Endodermal cell (in vitro differentiated cells): Measurements from ENCODE around the gene MINDY4. TPM values are rescaled to one million over a fixed set of nuclear protein-coding genes. Genes with fewer than 3 reads are reported as not detected.

Experiments
- DNase-seq: peaks from one replicate; pipeline ENCODE4 v3.0.0-alpha.2; 2017
- H3K27ac ChIP-seq: 2 replicates; pipeline ENCODE4 v1.5.1; 2013; ENCODE audit warnings: mild to moderate bottlenecking, low read depth, low read length, moderate library complexity
- H3K27me3 ChIP-seq: 2 replicates; pipeline ENCODE4 v1.6.1; 2013; ENCODE audit warnings: mild to moderate bottlenecking, low read length, moderate library complexity; ENCODE audit not compliant: insufficient read depth, control insufficient read depth, poor library complexity, severe bottlenecking
- H3K36me3 ChIP-seq: 2 replicates; pipeline ENCODE4 v1.7.0; 2013; ENCODE audit warnings: mild to moderate bottlenecking, low read length, moderate library complexity; ENCODE audit not compliant: control insufficient read depth, insufficient read depth
- H3K4me1 ChIP-seq: one replicate; pipeline ENCODE4 v1.7.0; 2013; ENCODE audit warnings: low read length; ENCODE audit not compliant: control insufficient read depth, insufficient read depth
- H3K4me3 ChIP-seq: 2 replicates; pipeline ENCODE4 v1.5.1; 2013; ENCODE audit warnings: mild to moderate bottlenecking, low read length, moderate library complexity
- H3K9ac ChIP-seq: 2 replicates; pipeline ENCODE4 v1.6.1; 2013; ENCODE audit warnings: mild to moderate bottlenecking, low read length, moderate library complexity; ENCODE audit not compliant: poor library complexity, severe bottlenecking; ENCODE audit errors: extremely low read depth
- H3K9me3 ChIP-seq: 2 replicates; pipeline ENCODE4 v1.6.1; 2013; ENCODE audit warnings: mild to moderate bottlenecking, low read length, moderate library complexity; ENCODE audit not compliant: control insufficient read depth
- H3K27ac Mint-ChIP-seq: 2 replicates; pipeline ENCODE4 v1.8.0; 2020; ENCODE audit warnings: mixed read lengths
- H3K27me3 Mint-ChIP-seq: 2 replicates; pipeline ENCODE4 v1.8.0; 2021; ENCODE audit warnings: mild to moderate bottlenecking, mixed read lengths; ENCODE audit not compliant: insufficient read depth
- H3K36me3 Mint-ChIP-seq: 2 replicates; pipeline ENCODE4 v1.8.0; 2020; ENCODE audit warnings: low read depth, mixed read lengths
- H3K4me1 Mint-ChIP-seq: 2 replicates; pipeline ENCODE4 v1.8.0; 2020; ENCODE audit warnings: mixed read lengths
- H3K4me3 Mint-ChIP-seq: 2 replicates; pipeline ENCODE4 v1.8.0; 2020; ENCODE audit warnings: mild to moderate bottlenecking, moderate library complexity, mixed read lengths
- H3K9me3 Mint-ChIP-seq: 2 replicates; pipeline ENCODE4 v1.8.0; 2020; ENCODE audit warnings: mild to moderate bottlenecking, mixed read lengths
- CTCF ChIP-seq: fragments of 200-600 bp; sonication (generic); conservative IDR thresholded peaks from 2 replicates; pipeline ENCODE4 v1.5.0; 2021; ENCODE audit warnings: antibody characterized with exemption, mild to moderate bottlenecking
- WGBS, 2 experiments: methylation state at CpG; one replicate each; pipeline versions ENCODE4 v1.1.5 to v1.1.7; 2013; ENCODE audit warnings: missing lambda C conversion rate in 2 of 2, mixed read lengths in 1 of 2; ENCODE audit not compliant: insufficient coverage in 1 of 2, insufficient read length in 1 of 2; 5-methylcytosine and 5-hydroxymethylcytosine counted together
- total RNA-seq, 2 donors: library from RNA; stranded (reverse); fragmentation: NEBNext Ultra II Directional in 1 of 2; extraction: Animal tissue kit (Norgen Biotek cat#: 25700) in 1 of 2; gene quantifications; 2 replicates in 1 of 2; 3 replicates in 1 of 2; pipeline ENCODE4 v1.2.1, GENCODE V29; 2021

MINDY4 gene
- total RNA-seq, 2 donors from 2014 or later, result 7.2 to 8.1 TPM

- no peak for TF ChIP-seq CTCF
- no peak for DNase-seq
- Mint-ChIP-seq H3K27ac (no peak overlapping the region), H3K36me3 (peaks cover 15% of the 10 kb centered on the region), H3K4me3 (no peak overlapping the region), H3K9me3 (peaks cover 11% of the 10 kb centered on the region), H3K27me3 (no peaks in the 10 kb centered on the region), H3K4me1 (no peaks in the 10 kb centered on the region)
- 83 to 90% methylated on average over 2 to 4 of the region's 4 CpGs for WGBS, 2 experiments
- H3K9me3 ChIP-seq, result peaks cover 6% of the 10 kb centered on the region
- H3K27me3 ChIP-seq, result no peaks in the 10 kb centered on the region
- no peak overlapping the region for H3K4me3 ChIP-seq
- no peaks in the 10 kb centered on the region for H3K4me1 ChIP-seq
- no peaks in the 10 kb centered on the region for H3K36me3 ChIP-seq
- no peak overlapping the region for H3K9ac ChIP-seq
- H3K27ac ChIP-seq, result no peak overlapping the region
Observed at GRCh38 chr7:30802812-30803211, 31.6 kb downstream of the MINDY4 start.

DNA sequence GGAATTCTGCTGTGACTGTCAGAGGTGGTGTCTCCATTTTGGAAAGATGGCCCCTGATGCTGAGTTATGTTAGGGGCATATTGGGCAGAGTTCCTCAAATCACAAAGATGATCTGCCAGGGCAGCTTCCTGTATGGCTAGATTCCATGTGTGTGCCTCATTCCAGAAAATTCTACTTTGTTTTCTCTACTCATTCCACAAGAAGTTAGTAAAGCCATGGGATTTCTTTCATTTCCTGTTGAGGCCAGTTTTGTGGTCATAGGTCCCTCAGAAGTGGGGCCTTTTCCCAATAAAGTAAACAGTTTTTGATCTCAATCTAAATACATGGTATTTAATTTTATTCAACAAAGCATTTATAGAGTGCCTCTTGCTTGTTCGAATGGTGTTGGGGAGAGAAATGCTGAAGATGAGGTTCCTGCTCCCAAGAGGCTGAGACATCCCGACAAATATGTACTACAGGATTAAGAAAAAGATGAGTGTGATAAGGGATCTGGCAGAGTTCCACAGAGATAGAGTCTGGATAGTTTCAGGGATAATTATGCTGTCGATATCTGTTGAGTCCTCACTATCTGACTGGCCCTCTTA lies 33.0 kb downstream of the MINDY4 start:
- Histone ChIP-seq H3K27me3 (no peaks in the 10 kb centered on the region), H3K9ac (no peak overlapping the region), H3K9me3 (peaks cover 6% of the 10 kb centered on the region), H3K4me1 (no peaks in the 10 kb centered on the region), H3K27ac (no peak overlapping the region), H3K4me3 (no peak overlapping the region), H3K36me3 (no peaks in the 10 kb centered on the region)
- H3K9me3 Mint-ChIP-seq, result peaks cover 24% of the 10 kb centered on the region
- peaks cover 24% of the 10 kb centered on the region for H3K36me3 Mint-ChIP-seq
- DNase-seq, result no peak
- 90 to 96% methylated on average over 2 to 3 of the region's 3 CpGs for WGBS, 2 experiments
- no peak overlapping the region for H3K4me3 Mint-ChIP-seq
- H3K27me3 Mint-ChIP-seq, result no peaks in the 10 kb centered on the region
- no peak for TF ChIP-seq CTCF
- H3K4me1 Mint-ChIP-seq, result no peaks in the 10 kb centered on the region
- no peak overlapping the region for H3K27ac Mint-ChIP-seq

- Histone ChIP-seq H3K36me3 (no peaks in the 10 kb centered on the region), H3K9ac (no peak overlapping the region), H3K4me3 (no peak overlapping the region), H3K4me1 (no peaks in the 10 kb centered on the region), H3K27me3 (no peaks in the 10 kb centered on the region), H3K27ac (no peak overlapping the region), H3K9me3 (peaks cover 6% of the 10 kb centered on the region)
- Mint-ChIP-seq H3K4me1 (no peaks in the 10 kb centered on the region), H3K36me3 (peaks cover 29% of the 10 kb centered on the region), H3K4me3 (no peak overlapping the region), H3K27ac (no peak overlapping the region), H3K9me3 (peaks cover 30% of the 10 kb centered on the region), H3K27me3 (no peaks in the 10 kb centered on the region)
- DNase-seq, result no peak
- 90 to 94% methylated on average over 7 to 9 of the region's 9 CpGs for WGBS, 2 experiments
- no peak for TF ChIP-seq CTCF
Observed at GRCh38 chr7:30805081-30805691, 34.0 kb downstream of the MINDY4 start.
